SK-N-SH (cell line): ENCODE data around the gene USP11. TPM values are rescaled to one million over a fixed set of nuclear protein-coding genes. Genes with fewer than 3 reads are reported as not detected.

Experiments used
- CTCF ChIA-PET: fragments of 300-600, 350-600 bp; formaldehyde crosslinking; extraction: SDS; loops from one replicate; lab custom pipeline; 2021; lab: Yijun Ruan, JAX
- POLR2A ChIA-PET: fragments of 350-600 bp; sonication (Branson Sonifier 250); formaldehyde crosslinking; extraction: SDS; loops from one replicate; lab custom pipeline; 2020; ENCODE audit warnings: antibody characterized with exemption, inconsistent platforms; lab: Yijun Ruan, JAX
- DNase-seq: peaks from one replicate; pipeline ENCODE4 v3.0.0; 2012
- H2AFZ ChIP-seq: fragments of 200-600 bp; sonication (generic); 2 replicates; pipeline ENCODE4 v1.8.1; 2016; ENCODE audit warnings: antibody characterized with exemption, mild to moderate bottlenecking, low read depth
- H3F3A ChIP-seq: fragments of 200-600 bp; sonication (generic); replicated peaks from 2 replicates; pipeline ENCODE3; 2016; ENCODE audit warnings: antibody characterized with exemption, mild to moderate bottlenecking; ENCODE audit not compliant: insufficient read depth
- H3K27ac ChIP-seq, 2 experiments: fragments of 200-500 bp in 1 of 2; fragments of 200-600 bp in 1 of 2; sonication (Bioruptor generic) in 1 of 2; sonication (generic), shearing (Covaris generic) in 1 of 2; 2 replicates each; pipeline versions ENCODE4 v1.5.1 to v1.6.1; 2014 to 2016; ENCODE audit warnings: low read depth in 2 of 2, inconsistent platforms in 1 of 2, low read length in 1 of 2, mild to moderate bottlenecking in 1 of 2, mixed read lengths in 1 of 2
- H3K27me3 ChIP-seq: fragments of 200-600 bp; sonication (generic), shearing (Covaris generic); 2 replicates; pipeline ENCODE4 v1.6.1; 2016; ENCODE audit warnings: mixed run types; ENCODE audit not compliant: insufficient read depth
- H3K36me3 ChIP-seq, 2 experiments: fragments of 200-500 bp in 1 of 2; fragments of 200-600 bp in 1 of 2; sonication (Bioruptor generic) in 1 of 2; sonication (generic) in 1 of 2; replicated peaks in 1 of 2; 2 replicates each; pipeline versions ENCODE3 to v1.5.1; 2014 to 2016; ENCODE audit warnings: low read length in 1 of 2, mild to moderate bottlenecking in 1 of 2; ENCODE audit not compliant: insufficient read depth in 2 of 2, control insufficient read depth in 1 of 2
- H3K4me1 ChIP-seq, 2 experiments: fragments of 200-500 bp in 1 of 2; fragments of 200-600 bp in 1 of 2; sonication (Bioruptor generic) in 1 of 2; sonication (generic), shearing (Covaris generic) in 1 of 2; 2 replicates each; pipeline versions ENCODE4 v1.5.1 to v1.6.1; 2014 to 2016; ENCODE audit warnings: low read depth in 1 of 2, low read length in 1 of 2, mixed run types in 1 of 2; ENCODE audit not compliant: insufficient read depth in 2 of 2, control insufficient read depth in 1 of 2
- H3K4me2 ChIP-seq: fragments of 200-600 bp; sonication (generic), shearing (Covaris generic); 2 replicates; pipeline ENCODE4 v1.6.1; 2017; ENCODE audit warnings: mixed run types
- H3K4me3 ChIP-seq, 2 experiments: fragments of 200-500 bp in 1 of 2; fragments of 200-600 bp in 1 of 2; sonication (Bioruptor generic) in 1 of 2; sonication (generic), shearing (Covaris generic) in 1 of 2; 2 replicates each; pipeline versions ENCODE4 v1.5.1 to v1.8.1; 2014 to 2016; ENCODE audit warnings: low read depth in 2 of 2, inconsistent platforms in 1 of 2, low read length in 1 of 2, mild to moderate bottlenecking in 1 of 2, mixed read lengths in 1 of 2, moderate library complexity in 1 of 2
- H3K79me2 ChIP-seq: fragments of 200-600 bp; sonication (generic); 2 replicates; pipeline ENCODE4 v1.8.1; 2017; ENCODE audit warnings: mild to moderate bottlenecking; ENCODE audit not compliant: insufficient read depth
- H3K9ac ChIP-seq: fragments of 200-600 bp; sonication (generic); 2 replicates; pipeline ENCODE4 v1.6.1; 2017; ENCODE audit warnings: mixed run types
- H3K9me2 ChIP-seq: fragments of 200-600 bp; sonication (generic); 2 replicates; pipeline ENCODE4 v1.6.1; 2017; ENCODE audit warnings: mixed run types
- H3K9me3 ChIP-seq: fragments of 200-600 bp; sonication (generic); 2 replicates; pipeline ENCODE4 v1.6.1; 2017; ENCODE audit warnings: mixed run types, mild to moderate bottlenecking, moderate library complexity
- H4K20me1 ChIP-seq: fragments of 200-600 bp; sonication (generic); 2 replicates; pipeline ENCODE4 v1.6.1; 2017; ENCODE audit warnings: mild to moderate bottlenecking, mixed run types; ENCODE audit not compliant: insufficient read depth
- CHD2 ChIP-seq: fragments of 150-350 bp; IDR thresholded peaks from 2 replicates; pipeline ENCODE4 v1.6.1; 2018; ENCODE audit warnings: low read length; ENCODE audit not compliant: partially characterized antibody
- CTCF ChIP-seq: fragments of 200-600 bp; sonication (generic); IDR thresholded peaks from 2 replicates; pipeline ENCODE4 v1.6.1; 2017; ENCODE audit warnings: antibody characterized with exemption, mild to moderate bottlenecking, moderate library complexity
- FOSL2 ChIP-seq: IDR thresholded peaks from 2 replicates; pipeline ENCODE4 v1.4.0; 2012; ENCODE audit warnings: low read depth, mild to moderate bottlenecking, moderate library complexity, borderline replicate concordance
- IRF3 ChIP-seq: fragments of 150-350 bp; IDR thresholded peaks from 2 replicates; pipeline ENCODE4 v1.6.1; 2016; ENCODE audit warnings: mild to moderate bottlenecking, low read depth, low read length
- JUND ChIP-seq: IDR thresholded peaks from 2 replicates; pipeline ENCODE4 v1.4.0; 2012
- MAX ChIP-seq: IDR thresholded peaks from 2 replicates; pipeline ENCODE4 v1.4.0; 2012; ENCODE audit warnings: low read depth
- MEF2A ChIP-seq: IDR thresholded peaks from 2 replicates; pipeline ENCODE4 v1.4.0; 2012; ENCODE audit warnings: low read depth, borderline replicate concordance
- POLR2AphosphoS5 ChIP-seq: IDR thresholded peaks from 2 replicates; pipeline ENCODE4 v1.6.1; 2012; ENCODE audit warnings: low read depth, low read length
- RAD21 ChIP-seq: IDR thresholded peaks from 2 replicates; pipeline ENCODE4 v1.6.1; 2012; ENCODE audit warnings: mild to moderate bottlenecking, low read length
- REST ChIP-seq: IDR thresholded peaks from 2 replicates; pipeline ENCODE4 v1.6.1; 2012; ENCODE audit warnings: mild to moderate bottlenecking, low read depth, low read length, moderate library complexity
- RXRA ChIP-seq: IDR thresholded peaks from 2 replicates; pipeline ENCODE4 v1.4.0; 2012; ENCODE audit warnings: low read depth, mild to moderate bottlenecking, borderline replicate concordance
- SMC3 ChIP-seq: IDR thresholded peaks from 2 replicates; pipeline ENCODE4 v1.6.1; 2012; ENCODE audit warnings: low read depth, low read length, improper control_type of control experiment
- TEAD4 ChIP-seq: IDR thresholded peaks from 2 replicates; pipeline ENCODE4 v1.4.0; 2012; ENCODE audit warnings: mild to moderate bottlenecking, borderline replicate concordance; ENCODE audit not compliant: insufficient read depth
- USF1 ChIP-seq: IDR thresholded peaks from 2 replicates; pipeline ENCODE4 v1.4.0; 2012; ENCODE audit warnings: low read depth, borderline replicate concordance
- WGBS: methylation state at CpG from one replicate; pipeline ENCODE4 v1.1.6; 2017; ENCODE audit warnings: low lambda C conversion rate; 5-methylcytosine and 5-hydroxymethylcytosine counted together
- polyA plus RNA-seq, 3 experiments: library from polyadenylated mRNA; depleted of rRNA; stranded (reverse); fragments of >200 nt; gene quantifications; 2 replicates each; pipeline ENCODE4 v1.2.3, GENCODE V29; 2012

The USP11 gene
- polyA plus RNA-seq, 1 of the 3 experiments (the other 2 are of a cell fraction) = 53.1 TPM

GRCh38 chrX:47187106-47187677 is 45.6 kb upstream of the USP11 start:
- POLR2A ChIA-PET = no interaction called here
- Histone ChIP-seq H3K4me1 (no peaks in the 10 kb centered on the region; a peak in 1 of 4 replicates), H3K27me3 (peaks cover 23% of the 10 kb centered on the region; the same call in 1 of the 2 replicates), H3K9ac (no peak overlapping the region), H4K20me1 (no peaks in the 10 kb centered on the region), H3K9me3 (no peaks in the 10 kb centered on the region), H3K36me3 (peaks cover 0 to 13% of the 10 kb centered on the region in 2 experiments), H3K9me2 (no peaks in the 10 kb centered on the region)
- DNase-seq = no peak
- TF ChIP-seq IRF3 = no peak
- TF ChIP-seq, all 33 proteins: peak for 0
- Histone ChIP-seq H3F3A (no peaks in the 10 kb centered on the region), H2AFZ (no peak overlapping the region), H3K79me2 (peaks cover 6% of the 10 kb centered on the region; the same call in 1 of the 2 replicates), H3K27ac (no peak overlapping the region), H3K4me2 (no peak overlapping the region), H3K4me3 (no peak overlapping the region)
- CTCF ChIA-PET = interaction anchor here (2.3 to 2.8 kb wide), 2 partner anchors 197 to 336 kb away, joined by 9 read pairs; no protein-coding TSS in a partner anchor
- WGBS = 85% methylated on average over 4 of the region's 4 CpGs

GRCh38 chrX:47189906-47190305 is 42.9 kb upstream of the USP11 start:
- Histone ChIP-seq H4K20me1 (peaks cover 5% of the 10 kb centered on the region), H3K4me1 (peaks cover 2 to 9% of the 10 kb centered on the region in 2 experiments; a peak in 2 of 4 replicates), H3K9ac (no peak overlapping the region), H2AFZ (no peak overlapping the region), H3K4me2 (no peak overlapping the region), H3K9me2 (no peaks in the 10 kb centered on the region), H3K27me3 (peaks cover 14% of the 10 kb centered on the region; the same call in 1 of the 2 replicates), H3K79me2 (peaks cover 23% of the 10 kb centered on the region), H3K27ac (no peak overlapping the region), H3F3A (no peaks in the 10 kb centered on the region), H3K36me3 (peaks cover 0 to 7% of the 10 kb centered on the region in 2 experiments), H3K4me3 (no peak overlapping the region), H3K9me3 (no peaks in the 10 kb centered on the region)
- DNase-seq = no peak
- CTCF ChIA-PET = interaction anchor here (1.6 to 4.0 kb wide), 3 partner anchors 13 to 333 kb away, joined by 3 to 29 read pairs (median 19); no protein-coding TSS in a partner anchor
- TF ChIP-seq RXRA (no peak), TEAD4 (no peak), MAX (no peak), CHD2 (no peak), FOSL2 (no peak), JUND (no peak), USF1 (no peak), POLR2AphosphoS5 (no peak), CTCF (no peak), MEF2A (no peak), REST (no peak), SMC3 (no peak), RAD21 (no peak)
- POLR2A ChIA-PET = interaction anchor here (1.4 kb wide), 1 partner anchor 334 kb away, joined by 4 read pairs; no protein-coding TSS in a partner anchor
- WGBS = 64% methylated on average over 5 of the region's 19 CpGs
